ENCODE data around the gene PLCD1. TPM values are rescaled to one million over a fixed set of nuclear protein-coding genes. Genes with fewer than 3 reads are reported as not detected.

PLCD1 gene
- total and polyA plus RNA-seq, 2 donors (not counting 1 experiment from before 2014, with no cell fraction given) = 8.2 to 47.2 TPM

- Histone ChIP-seq H3K4me2 (ENCODE audit: extremely low read depth, insufficient read depth, low read length) (no peak overlapping the region), H4K20me1 (ENCODE audit: control insufficient read depth, extremely low read depth, insufficient read depth, low read length) (no peaks in the 10 kb centered on the region), H3K27me3 (ENCODE audit: control insufficient read depth, insufficient read depth, low read length) (peaks cover 21% of the 10 kb centered on the region), H3K36me3 (ENCODE audit: control insufficient read depth, insufficient read depth, low read length) (no peaks in the 10 kb centered on the region), H3K4me3 (replicated peaks in 1 of 4; ENCODE audit: control extremely low read depth in 1 of 4, insufficient read depth in 1 of 4, low read depth in 3 of 4, low read length in 4 of 4) (no peak overlapping the region), H3K9me3 (ENCODE audit: control insufficient read depth, insufficient read depth, low read depth, low read length) (no peaks in the 10 kb centered on the region), H3K9ac (ENCODE audit: insufficient read depth, low read length) (no peak overlapping the region), H3K4me1 (ENCODE audit: control insufficient read depth, extremely low read depth, insufficient read depth, low read length) (peaks cover 2% of the 10 kb centered on the region), H3K27ac (ENCODE audit: insufficient read depth, low read length) (no peak overlapping the region), H2AFZ (ENCODE audit: low read length) (no peak overlapping the region), H3K79me2 (ENCODE audit: control insufficient read depth, insufficient read depth, low read length) (no peaks in the 10 kb centered on the region)
- no peak for DNase-seq (ENCODE audit: low read depth in 2 of 2)
- TF ChIP-seq CTCF (conservative IDR thresholded peaks at IDR 0.05 in 1 of 2, IDR thresholded peaks at IDR 0.05 in 1 of 2; ENCODE audit: low read depth in 1 of 2, low read length in 2 of 2) (no peak), EZH2 (IDR thresholded peaks at IDR 0.05; ENCODE audit: low read length, missing control alignments) (no peak)
Measured at GRCh38 chr3:38043486-38043885, 14.0 kb upstream of the PLCD1 start.

GRCh38 chr3:38040401-38040800 lies 11.0 kb upstream of the PLCD1 start:
- H3K4me2 ChIP-seq (ENCODE audit: extremely low read depth, insufficient read depth, low read length) = peak overlapping the region; percentile 94
- DNase-seq (ENCODE audit: low read depth in 2 of 2) = no peak
- H3K36me3 ChIP-seq (ENCODE audit: control insufficient read depth, insufficient read depth, low read length) = no peaks in the 10 kb centered on the region
- no peak for TF ChIP-seq EZH2 (IDR thresholded peaks at IDR 0.05; ENCODE audit: low read length, missing control alignments)
- no peak for TF ChIP-seq CTCF (conservative IDR thresholded peaks at IDR 0.05 in 1 of 2, IDR thresholded peaks at IDR 0.05 in 1 of 2; ENCODE audit: low read depth in 1 of 2, low read length in 2 of 2)
- H3K79me2 ChIP-seq (ENCODE audit: control insufficient read depth, insufficient read depth, low read length) = no peaks in the 10 kb centered on the region
- H3K27me3 ChIP-seq (ENCODE audit: control insufficient read depth, insufficient read depth, low read length) = peaks cover 16% of the 10 kb centered on the region
- no peak overlapping the region for H3K9ac ChIP-seq (ENCODE audit: insufficient read depth, low read length)
- H4K20me1 ChIP-seq (ENCODE audit: control insufficient read depth, extremely low read depth, insufficient read depth, low read length) = no peaks in the 10 kb centered on the region
- H3K27ac ChIP-seq (ENCODE audit: insufficient read depth, low read length) = no peak overlapping the region
- H3K4me1 ChIP-seq (ENCODE audit: control insufficient read depth, extremely low read depth, insufficient read depth, low read length) = peaks cover 2% of the 10 kb centered on the region
- no peaks in the 10 kb centered on the region for H3K9me3 ChIP-seq (ENCODE audit: control insufficient read depth, insufficient read depth, low read depth, low read length)
- H2AFZ ChIP-seq (ENCODE audit: low read length) = no peak overlapping the region
- no peak overlapping the region for H3K4me3 ChIP-seq (replicated peaks in 1 of 4; ENCODE audit: control extremely low read depth in 1 of 4, insufficient read depth in 1 of 4, low read depth in 3 of 4, low read length in 4 of 4)

GRCh38 chr3:38039899-38040261 lies 10.4 kb upstream of the PLCD1 start:
- peaks cover 2% of the 10 kb centered on the region for H3K4me1 ChIP-seq (ENCODE audit: control insufficient read depth, extremely low read depth, insufficient read depth, low read length)
- H3K9me3 ChIP-seq (ENCODE audit: control insufficient read depth, insufficient read depth, low read depth, low read length) = no peaks in the 10 kb centered on the region
- no peaks in the 10 kb centered on the region for H4K20me1 ChIP-seq (ENCODE audit: control insufficient read depth, extremely low read depth, insufficient read depth, low read length)
- H3K9ac ChIP-seq (ENCODE audit: insufficient read depth, low read length) = no peak overlapping the region
- DNase-seq (ENCODE audit: low read depth in 2 of 2) = peak; percentile 45 to 60
- H3K79me2 ChIP-seq (ENCODE audit: control insufficient read depth, insufficient read depth, low read length) = no peaks in the 10 kb centered on the region
- H3K4me3 ChIP-seq (replicated peaks in 1 of 4; ENCODE audit: control extremely low read depth in 1 of 4, insufficient read depth in 1 of 4, low read depth in 3 of 4, low read length in 4 of 4) = peak overlapping the region in 2 of 4 experiments; percentile 51
- TF ChIP-seq CTCF (conservative IDR thresholded peaks at IDR 0.05 in 1 of 2, IDR thresholded peaks at IDR 0.05 in 1 of 2; ENCODE audit: low read depth in 1 of 2, low read length in 2 of 2) (peak in 1 of 2 donors; percentile 53), EZH2 (IDR thresholded peaks at IDR 0.05; ENCODE audit: low read length, missing control alignments) (no peak)
- no peaks in the 10 kb centered on the region for H3K36me3 ChIP-seq (ENCODE audit: control insufficient read depth, insufficient read depth, low read length)
- peak overlapping the region; percentile 94 for H3K4me2 ChIP-seq (ENCODE audit: extremely low read depth, insufficient read depth, low read length)
- no peak overlapping the region for H3K27ac ChIP-seq (ENCODE audit: insufficient read depth, low read length)
- H3K27me3 ChIP-seq (ENCODE audit: control insufficient read depth, insufficient read depth, low read length) = peaks cover 16% of the 10 kb centered on the region
- H2AFZ ChIP-seq (ENCODE audit: low read length) = peak overlapping the region; percentile 90
